Measurements from ENCODE around the gene CIAO3. TPM values are rescaled to one million over a fixed set of nuclear protein-coding genes. Genes with fewer than 3 reads are reported as not detected.

The CIAO3 gene
- polyA plus RNA-seq, 4 donors, result 21.7 to 32.2 (median 27.6) TPM

DNA sequence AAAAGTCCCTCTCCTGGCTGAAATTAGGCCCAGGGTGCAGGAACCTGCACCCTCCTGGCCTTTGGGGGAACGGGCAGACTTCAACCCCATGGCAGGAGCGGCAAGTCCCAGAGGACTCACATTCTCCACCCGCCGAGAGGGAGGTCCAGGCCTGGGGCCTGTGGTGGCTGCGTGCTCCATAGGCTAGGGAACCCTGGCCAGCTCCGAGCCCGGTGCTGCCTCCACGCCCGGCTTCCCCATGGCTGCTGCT is 14.7 kb downstream of the CIAO3 start:
- DNase-seq (ENCODE audit: low read depth in 4 of 4, low spot score in 2 of 4), result no peak

DNA sequence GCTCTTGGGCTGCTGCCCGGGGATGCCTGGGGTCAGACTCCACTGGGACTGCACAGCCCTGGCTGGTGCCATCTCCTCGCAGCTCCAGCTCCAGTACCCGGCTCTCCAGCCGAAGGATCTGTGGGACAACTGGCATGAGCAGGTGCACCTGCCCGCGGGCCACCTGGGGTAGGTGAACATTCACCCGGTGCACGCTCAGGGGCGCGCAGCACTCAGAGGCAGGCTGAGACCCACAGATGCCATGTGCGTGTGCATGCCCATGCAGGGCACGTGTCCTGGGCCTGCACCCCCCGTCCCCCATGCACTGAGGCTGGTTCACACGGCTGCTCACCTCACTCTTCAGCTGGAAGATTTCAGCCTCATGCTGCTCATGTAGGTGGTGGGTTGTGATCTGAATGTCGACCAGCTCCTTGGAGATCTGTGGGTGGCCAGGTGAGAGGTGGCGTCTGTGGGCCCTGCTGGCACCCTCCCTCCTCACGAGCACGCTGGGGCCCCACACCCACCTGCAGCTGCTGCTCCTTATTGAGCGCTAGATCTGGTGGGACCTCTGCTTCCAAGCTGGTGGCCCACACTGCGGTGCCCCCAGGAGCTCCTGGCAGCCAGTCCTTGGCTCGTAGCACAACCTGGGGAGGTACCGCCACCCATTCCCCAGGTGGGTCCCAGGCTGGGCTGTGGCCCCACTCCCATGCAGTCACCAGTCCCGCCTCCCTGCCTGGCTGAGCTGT is 15.2 kb downstream of the CIAO3 start:
- DNase-seq (ENCODE audit: low read depth in 4 of 4, low spot score in 2 of 4), result no peak

GRCh38 chr16:725041-725376 is 15.8 kb downstream of the CIAO3 start:
- DNase-seq (ENCODE audit: low read depth in 4 of 4, low spot score in 2 of 4), result no peak

GRCh38 chr16:724188-725040 is 16.4 kb downstream of the CIAO3 start:
- no peak for DNase-seq (ENCODE audit: low read depth in 4 of 4, low spot score in 2 of 4)

DNA sequence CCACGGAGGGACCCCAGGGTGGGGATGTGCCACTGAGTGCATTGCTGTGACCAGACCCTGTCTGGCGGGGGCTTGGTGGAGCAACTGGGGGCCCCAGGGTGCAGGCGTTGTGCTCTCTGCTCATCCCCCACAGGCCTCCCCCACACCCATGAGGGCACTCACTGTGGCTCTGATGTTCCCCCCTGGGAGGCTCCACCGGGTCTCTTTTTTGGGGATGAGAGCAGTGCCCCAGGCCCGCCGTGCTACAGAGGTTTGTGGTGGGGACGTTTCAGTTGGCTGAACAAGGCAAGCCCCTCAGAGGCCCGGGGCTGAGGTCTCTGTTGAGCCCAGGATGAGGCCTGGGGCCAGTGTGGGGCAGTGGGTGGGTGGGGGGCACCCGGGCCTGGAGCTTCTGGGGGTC is 17.1 kb downstream of the CIAO3 start:
- no peak for DNase-seq (ENCODE audit: low read depth in 4 of 4, low spot score in 2 of 4)

DNA sequence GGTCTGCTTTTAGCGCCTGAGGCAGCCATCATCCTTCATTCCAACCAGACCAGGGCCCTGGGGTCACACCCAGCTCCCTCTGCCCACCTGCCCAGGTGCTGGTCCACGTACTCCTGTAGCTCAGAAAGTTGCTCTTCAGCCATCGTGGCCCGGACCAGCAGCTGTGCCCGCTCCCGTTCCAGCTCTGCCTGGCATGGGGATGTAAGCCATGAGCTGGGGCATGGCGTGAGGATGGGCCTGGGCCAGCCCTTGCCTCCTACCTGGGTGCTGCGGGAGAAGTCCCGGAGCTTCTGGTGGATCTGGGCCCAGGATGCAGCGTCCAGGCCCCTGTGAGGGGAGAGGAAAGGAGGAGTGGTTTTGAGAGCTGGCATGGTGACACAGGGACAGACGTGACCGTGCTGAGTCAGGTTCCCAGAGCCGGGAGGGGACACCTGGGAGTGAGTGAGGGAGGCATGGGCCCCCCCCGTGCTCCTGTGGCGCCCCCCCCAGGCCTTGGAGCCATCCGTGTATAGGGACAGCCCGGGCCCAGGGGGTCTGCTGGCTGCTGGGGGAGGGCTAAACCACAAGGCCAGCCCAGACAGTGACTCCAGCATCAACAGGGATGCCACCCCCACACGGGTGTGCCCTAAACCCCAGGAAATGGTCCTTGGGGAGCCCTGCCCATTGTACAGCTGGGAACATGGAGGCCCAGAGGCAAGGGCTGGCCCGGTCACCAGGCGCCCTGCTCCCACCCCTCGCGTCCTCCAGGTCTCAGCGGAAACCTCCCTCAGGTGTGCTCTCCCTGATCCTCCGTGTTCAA is 17.8 kb downstream of the CIAO3 start:
- DNase-seq (ENCODE audit: low read depth in 4 of 4, low spot score in 2 of 4), result no peak

GRCh38 chr16:721765-722540 is 18.8 kb downstream of the CIAO3 start:
- no peak for DNase-seq (ENCODE audit: low read depth in 4 of 4, low spot score in 2 of 4)

GRCh38 chr16:720990-721764 is 19.6 kb downstream of the CIAO3 start, which contains the start of gene ANTKMT:
TSS of gene ANTKMT (plus strand) at chr16:721146. CDS start at chr16:721275, 129 bp downstream.
- no peak for DNase-seq (ENCODE audit: low read depth in 4 of 4, low spot score in 2 of 4)

GRCh38 chr16:720447-720989 is 20.3 kb downstream of the CIAO3 start:
- DNase-seq (ENCODE audit: low read depth in 4 of 4, low spot score in 2 of 4), result no peak

DNA sequence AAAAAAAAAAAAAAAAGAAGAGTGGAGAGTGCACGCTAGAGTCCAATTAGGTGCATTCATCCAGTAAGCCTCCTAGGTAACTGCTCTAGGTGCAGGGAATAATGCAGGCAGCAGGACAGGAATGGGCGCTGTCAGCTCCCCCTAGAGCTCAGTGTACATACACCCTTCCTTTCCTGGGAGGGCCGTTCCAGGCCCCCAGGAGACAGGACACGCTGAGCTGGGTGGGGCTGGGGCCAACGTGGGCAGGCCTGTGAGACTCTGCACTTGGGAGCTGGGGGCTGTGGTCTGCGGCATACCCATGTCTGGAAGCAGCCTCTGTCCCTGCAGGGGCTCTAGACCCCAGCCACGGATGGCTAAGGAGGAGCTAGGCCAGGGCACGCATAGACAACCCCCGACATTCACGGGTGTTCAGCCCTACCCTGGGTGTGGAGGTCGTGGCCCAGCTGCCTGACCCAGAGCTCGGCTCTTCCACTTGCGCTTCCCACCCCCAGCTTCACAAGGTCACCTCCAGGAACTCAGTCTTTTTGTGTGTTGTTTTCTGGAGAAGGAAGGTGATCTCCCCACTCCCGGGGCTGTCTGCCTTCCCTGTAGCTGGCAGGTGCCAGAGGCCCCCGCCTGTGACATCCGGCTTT is 20.9 kb downstream of the CIAO3 start:
- no peak for DNase-seq (ENCODE audit: low read depth in 4 of 4, low spot score in 2 of 4)

DNA sequence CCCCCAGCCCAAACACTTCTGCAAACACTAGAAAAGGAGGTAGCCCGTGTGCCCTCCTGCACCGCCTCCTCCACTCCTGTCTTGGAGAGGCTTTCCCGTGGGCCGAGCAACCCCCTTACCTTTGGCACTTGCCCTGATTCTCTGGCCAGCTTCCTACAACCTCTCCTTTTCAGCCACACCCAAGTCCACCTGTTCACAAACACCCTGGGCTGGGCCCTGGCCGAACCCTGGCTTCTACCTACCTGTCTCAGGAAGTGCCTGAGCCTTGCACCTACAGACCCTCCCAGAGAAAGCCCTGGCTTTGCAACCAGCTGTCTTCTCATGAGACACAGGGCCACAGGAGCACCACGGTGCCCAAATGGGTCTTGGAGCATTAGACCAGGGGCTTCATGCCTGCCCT is 21.9 kb downstream of the CIAO3 start:
- no peak for DNase-seq (ENCODE audit: low read depth in 4 of 4, low spot score in 2 of 4)

GRCh38 chr16:718389-718788 is 22.4 kb downstream of the CIAO3 start:
- no peak for DNase-seq (ENCODE audit: low read depth in 4 of 4, low spot score in 2 of 4)

DNA sequence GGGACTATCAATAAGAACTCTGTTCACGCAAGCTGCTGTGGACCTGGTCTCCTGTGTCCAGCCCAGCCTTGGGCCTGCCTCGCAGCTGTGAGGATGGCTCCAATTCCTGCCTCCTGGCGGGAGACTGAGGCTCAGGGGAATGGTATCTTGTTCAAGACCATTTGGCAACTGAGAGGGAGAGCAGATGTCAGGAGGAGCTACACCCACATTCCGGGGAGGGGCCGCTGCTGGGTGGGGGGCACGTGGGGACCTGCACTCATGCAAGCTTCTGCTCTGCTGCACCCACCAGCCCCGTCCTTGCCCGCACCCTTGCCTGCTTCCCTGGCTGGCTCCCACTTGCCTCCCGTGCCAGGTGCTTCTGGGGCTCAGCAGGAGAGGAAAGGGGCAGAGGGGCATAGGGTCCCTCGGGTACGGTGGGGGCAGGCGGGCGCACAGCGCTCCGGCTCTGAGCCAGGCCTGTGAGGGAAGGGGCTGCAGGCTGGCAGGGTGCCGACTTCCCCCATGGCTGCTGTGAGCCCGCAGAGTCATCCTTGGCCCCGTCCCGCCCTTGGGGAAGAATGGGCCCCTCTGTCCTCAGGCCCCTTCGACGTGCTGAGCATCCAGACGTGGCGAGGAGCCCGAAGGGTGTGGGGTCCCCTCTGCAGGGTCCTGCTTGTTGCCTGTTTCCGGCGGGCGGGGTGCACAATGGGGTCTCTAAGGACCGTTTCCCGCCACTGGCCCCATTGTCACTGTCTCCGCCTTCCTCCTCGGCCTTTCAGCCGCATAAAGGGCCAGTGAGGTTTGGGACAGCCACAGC is 23.1 kb downstream of the CIAO3 start:
- no peak for DNase-seq (ENCODE audit: low read depth in 4 of 4, low spot score in 2 of 4)

DNA sequence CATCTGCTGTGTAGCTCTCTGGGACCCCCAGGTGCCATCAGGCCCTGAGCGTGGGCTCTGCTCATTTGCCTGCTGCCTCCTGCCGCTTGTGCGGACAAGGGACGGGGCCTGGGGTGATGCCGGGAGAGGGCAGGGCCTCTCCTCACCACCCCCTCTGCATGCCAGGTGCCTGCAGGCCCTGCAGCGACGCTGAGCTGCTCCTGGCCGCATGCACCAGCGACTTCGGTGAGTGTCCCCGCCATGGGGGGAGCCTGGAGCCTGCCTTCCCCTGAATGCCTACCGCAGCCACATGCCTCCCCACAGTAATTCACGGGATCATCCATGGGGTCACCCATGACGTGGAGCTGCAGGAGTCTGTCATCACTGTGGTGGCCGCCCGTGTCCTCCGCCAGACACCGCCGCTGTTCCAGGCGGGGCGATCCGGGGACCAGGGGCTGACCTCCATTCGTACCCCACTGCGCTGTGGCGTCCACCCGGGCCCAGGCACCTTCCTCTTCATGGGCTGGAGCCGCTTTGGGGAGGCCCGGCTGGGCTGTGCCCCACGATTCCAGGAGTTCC is 23.9 kb downstream of the CIAO3 start:
- DNase-seq (ENCODE audit: low read depth in 4 of 4, low spot score in 2 of 4), result no peak

GRCh38 chr16:716200-716568 is 24.6 kb downstream of the CIAO3 start:
- no peak for DNase-seq (ENCODE audit: low read depth in 4 of 4, low spot score in 2 of 4)

DNA sequence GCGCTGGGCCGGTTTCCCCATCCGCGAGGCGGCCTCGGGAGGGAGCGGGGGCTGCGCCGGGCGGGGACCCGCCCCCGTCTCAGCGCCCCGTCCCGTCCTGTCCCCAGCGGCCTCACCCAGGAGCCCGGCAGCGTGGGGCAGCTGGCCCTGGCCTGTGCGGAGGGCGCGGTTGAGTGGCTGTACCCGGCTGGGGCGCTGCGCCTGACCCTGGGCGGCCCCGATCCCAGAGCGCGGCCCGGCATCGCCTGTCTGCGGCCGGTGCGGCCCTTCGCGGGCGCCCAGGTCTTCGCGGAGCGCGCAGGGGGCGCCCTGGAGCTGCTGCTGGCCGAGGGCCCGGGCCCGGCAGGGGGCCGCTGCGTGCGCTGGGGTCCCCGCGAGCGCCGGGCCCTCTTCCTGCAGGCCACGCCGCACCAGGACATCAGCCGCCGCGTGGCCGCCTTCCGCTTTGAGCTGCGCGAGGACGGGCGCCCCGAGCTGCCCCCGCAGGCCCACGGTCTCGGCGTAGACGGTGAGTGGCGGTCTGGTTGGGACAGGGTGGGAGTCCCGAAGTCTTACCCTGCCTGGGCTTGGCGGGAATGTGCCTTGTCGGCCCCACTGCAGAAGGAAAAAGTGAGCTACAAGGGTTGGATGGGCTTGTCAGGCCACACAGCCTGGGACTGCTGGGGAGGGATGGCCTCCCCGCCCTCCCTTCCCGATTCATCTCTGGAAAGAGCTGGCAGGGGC is 25.2 kb downstream of the CIAO3 start:
- DNase-seq (ENCODE audit: low read depth in 4 of 4, low spot score in 2 of 4), result no peak

Data from left renal cortex interstitium (tissue), 4 donors.